PC-3 (cell line): Measurements from ENCODE around the gene CEP170. TPM values are rescaled to one million over a fixed set of nuclear protein-coding genes. Genes with fewer than 3 reads are reported as not detected.

Source experiments
- ATAC-seq: fragments of 200-7000 bp; cut with Tn5 transposase; 2 replicates; pipeline ENCODE4 v1.9.1; 2020; ENCODE audit warnings: mild to moderate bottlenecking, moderate library complexity
- BruUV-seq: library from RNA; stranded (reverse); fragments of 400-500 nt; replicated peaks from 2 replicates; lab custom pipeline; 2021; lab: Mats Ljungman, UMichigan
- CTCF ChIA-PET: fragments of 300-600 bp; sonication (Branson Sonifier 250); formaldehyde crosslinking; loops from one replicate; lab custom pipeline; 2022; ENCODE audit warnings: antibody characterized with exemption; lab: Charles Lee
- POLR2A ChIA-PET: fragments of 300-600 bp; sonication (Branson Sonifier 250); formaldehyde crosslinking; loops from one replicate; lab custom pipeline; 2022; ENCODE audit warnings: antibody characterized with exemption; ENCODE audit not compliant: unreplicated experiment; lab: Charles Lee
- DNase-seq: peaks from one replicate; pipeline ENCODE4 v3.0.0-alpha.2; 2015
- H2AFZ ChIP-seq: fragments of 300-600 bp; sonication (generic); 2 replicates; pipeline ENCODE4 v1.6.0; 2016; ENCODE audit warnings: antibody characterized with exemption, low read length
- H3F3A ChIP-seq: fragments of 300-600 bp; sonication (generic); one replicate; pipeline ENCODE4 v1.6.0; 2017; ENCODE audit warnings: antibody characterized with exemption, low read length, control low read depth, mild to moderate bottlenecking; ENCODE audit not compliant: unreplicated experiment
- H3K27ac ChIP-seq: fragments of 300-600 bp; sonication (generic); 2 replicates; pipeline ENCODE4 v1.5.1; 2016; ENCODE audit warnings: mild to moderate bottlenecking, low read length
- H3K27me3 ChIP-seq: fragments of 300-600 bp; sonication (generic); 2 replicates; pipeline ENCODE4 v1.6.1; 2016; ENCODE audit warnings: low read length, mixed read lengths
- H3K36me3 ChIP-seq: fragments of 300-600 bp; sonication (generic); 2 replicates; pipeline ENCODE4 v1.6.1; 2016; ENCODE audit warnings: low read depth, mixed run types, low read length, mixed read lengths
- H3K4me1 ChIP-seq: fragments of 300-600 bp; sonication (generic); 2 replicates; pipeline ENCODE4 v1.5.1; 2016; ENCODE audit warnings: low read length; ENCODE audit not compliant: insufficient read depth
- H3K4me2 ChIP-seq: fragments of 300-600 bp; sonication (generic); 2 replicates; pipeline ENCODE4 v1.6.0; 2016; ENCODE audit warnings: low read length
- H3K4me3 ChIP-seq: fragments of 300-600 bp; sonication (generic); 2 replicates; pipeline ENCODE4 v1.5.1; 2016; ENCODE audit warnings: mild to moderate bottlenecking, low read length, mixed read lengths
- H3K79me2 ChIP-seq: fragments of 300-600 bp; sonication (generic); 2 replicates; pipeline ENCODE4 v1.6.1; 2017; ENCODE audit warnings: low read length, mixed read lengths
- H3K9ac ChIP-seq: fragments of 300-600 bp; sonication (generic); 2 replicates; pipeline ENCODE4 v1.6.0; 2016; ENCODE audit warnings: mild to moderate bottlenecking, low read length
- H3K9me2 ChIP-seq: fragments of 300-600 bp; sonication (generic); replicated peaks from 2 replicates; pipeline ENCODE4 v1.6.1; 2016; ENCODE audit warnings: mixed run types, low read length, mixed read lengths
- H3K9me3 ChIP-seq: fragments of 300-600 bp; sonication (generic); 2 replicates; pipeline ENCODE4 v1.6.1; 2016; ENCODE audit warnings: low read length, mixed read lengths
- H4K20me1 ChIP-seq: fragments of 300-600 bp; sonication (generic); 2 replicates; pipeline ENCODE4 v1.6.1; 2016; ENCODE audit warnings: low read length, mixed read lengths
- EZH2 ChIP-seq: fragments of 300-600 bp; sonication (generic); IDR thresholded peaks from one replicate; pipeline ENCODE4 v1.6.1; 2017; ENCODE audit warnings: antibody characterized with exemption, mild to moderate bottlenecking, low read length; ENCODE audit not compliant: unreplicated experiment
- EZH2phosphoT487 ChIP-seq: fragments of 300-600 bp; sonication (generic); IDR thresholded peaks from 2 replicates; pipeline ENCODE4 v1.6.1; 2018; ENCODE audit warnings: mild to moderate bottlenecking, antibody characterized with exemption, low read length, borderline replicate concordance
- intact Hi-C: fragments of 100-400 bp; cut with micrococcal nuclease; formaldehyde crosslinking; loops from 2 replicates; pipeline ENCODE4 v1.9.0; 2023
- total RNA-seq: library from RNA; depleted of rRNA; stranded (reverse); fragments of >200 nt; gene quantifications from 2 replicates; pipeline ENCODE4 v1.2.3, GENCODE V29; 2014
- TF ChIP-seq, protein P1 (sequence below): fragments of 300-600 bp; sonication (generic); conservative IDR thresholded peaks from 2 replicates; pipeline ENCODE4 v1.5.1; 2017; ENCODE audit warnings: antibody characterized with exemption, low read depth, mild to moderate bottlenecking, low read length

Gene CEP170
- total RNA-seq, 1 experiment from 2014 or later = 65.3 TPM

DNA sequence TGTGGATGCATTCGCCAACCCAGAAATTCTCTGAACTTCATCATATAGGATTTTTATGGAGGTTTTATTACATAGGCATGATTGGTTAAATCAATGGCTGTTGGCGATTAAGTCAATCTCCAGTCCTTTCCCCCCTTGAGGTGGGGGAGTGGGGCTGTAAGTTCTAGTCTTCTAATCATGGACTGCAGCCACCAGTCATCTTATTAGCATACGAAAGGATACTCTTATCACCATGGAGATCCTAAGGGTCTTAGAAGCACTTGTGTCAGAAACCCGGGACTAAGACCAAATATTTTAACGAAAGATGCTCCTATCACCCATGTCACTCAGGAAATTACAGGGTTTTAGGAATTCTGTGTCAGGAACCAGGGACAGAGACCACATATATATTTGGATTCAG lies 37.0 kb upstream of the CEP170 start:
- Histone ChIP-seq H3K79me2 (no peaks in the 10 kb centered on the region), H2AFZ (no peak overlapping the region), H3K9ac (no peak overlapping the region), H3K36me3 (peaks cover 51% of the 10 kb centered on the region), H3K4me3 (no peak overlapping the region), H3K4me1 (peaks cover 14% of the 10 kb centered on the region), H3K4me2 (no peak overlapping the region), H3K27me3 (no peaks in the 10 kb centered on the region), H4K20me1 (no peaks in the 10 kb centered on the region), H3F3A (peaks cover 4% of the 10 kb centered on the region), H3K9me3 (peaks cover 9% of the 10 kb centered on the region), H3K9me2 (no peaks in the 10 kb centered on the region), H3K27ac (no peak overlapping the region)
- no TSS peak for BruUV-seq
- POLR2A ChIA-PET = no interaction called here
- TF ChIP-seq, protein P1, sequence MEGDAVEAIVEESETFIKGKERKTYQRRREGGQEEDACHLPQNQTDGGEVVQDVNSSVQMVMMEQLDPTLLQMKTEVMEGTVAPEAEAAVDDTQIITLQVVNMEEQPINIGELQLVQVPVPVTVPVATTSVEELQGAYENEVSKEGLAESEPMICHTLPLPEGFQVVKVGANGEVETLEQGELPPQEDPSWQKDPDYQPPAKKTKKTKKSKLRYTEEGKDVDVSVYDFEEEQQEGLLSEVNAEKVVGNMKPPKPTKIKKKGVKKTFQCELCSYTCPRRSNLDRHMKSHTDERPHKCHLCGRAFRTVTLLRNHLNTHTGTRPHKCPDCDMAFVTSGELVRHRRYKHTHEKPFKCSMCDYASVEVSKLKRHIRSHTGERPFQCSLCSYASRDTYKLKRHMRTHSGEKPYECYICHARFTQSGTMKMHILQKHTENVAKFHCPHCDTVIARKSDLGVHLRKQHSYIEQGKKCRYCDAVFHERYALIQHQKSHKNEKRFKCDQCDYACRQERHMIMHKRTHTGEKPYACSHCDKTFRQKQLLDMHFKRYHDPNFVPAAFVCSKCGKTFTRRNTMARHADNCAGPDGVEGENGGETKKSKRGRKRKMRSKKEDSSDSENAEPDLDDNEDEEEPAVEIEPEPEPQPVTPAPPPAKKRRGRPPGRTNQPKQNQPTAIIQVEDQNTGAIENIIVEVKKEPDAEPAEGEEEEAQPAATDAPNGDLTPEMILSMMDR = no peak
- TF ChIP-seq EZH2phosphoT487 (no peak), EZH2 (no peak)
- CTCF ChIA-PET = no interaction called here
- ATAC-seq (no peak), DNase-seq (no peak)
- intact Hi-C loops = no loop called here

DNA sequence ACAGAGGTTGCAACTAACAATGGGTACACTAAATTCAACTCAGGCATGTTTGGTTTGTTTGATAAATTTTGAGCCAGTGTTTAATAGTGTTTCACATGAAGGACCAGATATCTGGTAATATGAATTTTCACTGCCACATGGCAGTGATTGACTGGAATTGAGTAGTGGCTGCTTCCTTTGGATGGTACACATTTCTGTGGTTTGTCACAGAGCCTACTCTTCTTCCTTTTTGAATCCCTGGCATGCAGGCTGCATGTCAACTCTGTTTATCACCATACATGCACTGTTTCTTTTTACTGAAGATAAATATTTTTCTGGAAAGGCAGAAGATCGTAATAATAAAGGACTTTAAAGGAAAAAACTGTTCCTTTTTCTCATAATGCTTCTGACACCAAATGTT lies 36.2 kb upstream of the CEP170 start:
- Histone ChIP-seq H3K36me3 (peaks cover 53% of the 10 kb centered on the region), H3K4me1 (peaks cover 22% of the 10 kb centered on the region), H3F3A (peaks cover 10% of the 10 kb centered on the region), H2AFZ (no peak overlapping the region), H3K4me2 (no peak overlapping the region), H3K79me2 (no peaks in the 10 kb centered on the region), H3K27ac (no peak overlapping the region), H4K20me1 (no peaks in the 10 kb centered on the region), H3K9me2 (no peaks in the 10 kb centered on the region), H3K4me3 (no peak overlapping the region), H3K9ac (no peak overlapping the region), H3K27me3 (no peaks in the 10 kb centered on the region), H3K9me3 (peaks cover 9% of the 10 kb centered on the region)
- DNase-seq = no peak
- ATAC-seq = no peak
- intact Hi-C loops = no loop called here
- POLR2A ChIA-PET = no interaction called here
- no TSS peak for BruUV-seq
- TF ChIP-seq EZH2phosphoT487 = no peak
- TF ChIP-seq, protein P1 = no peak
- TF ChIP-seq EZH2 = no peak
- CTCF ChIA-PET = no interaction called here

DNA sequence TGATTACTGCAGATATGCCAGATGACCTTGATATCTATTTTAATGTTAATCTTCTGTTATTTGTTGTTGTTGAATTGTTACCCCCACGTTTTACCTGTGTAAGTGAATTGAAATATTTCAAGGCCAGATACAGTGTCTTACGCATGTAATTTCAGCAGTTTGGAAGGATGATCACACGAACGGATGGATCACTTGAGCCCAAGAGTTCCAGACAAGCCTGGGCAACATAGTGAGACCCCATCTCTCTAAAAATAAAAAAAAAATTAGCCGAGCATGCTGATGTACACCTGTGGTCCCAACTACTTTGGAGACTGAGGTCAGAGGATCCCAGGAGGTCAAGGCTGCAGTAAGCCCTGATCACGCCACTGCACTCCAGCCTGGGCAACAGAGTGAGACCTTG lies 33.0 kb upstream of the CEP170 start:
- intact Hi-C loops = no loop called here
- H3K9me3 ChIP-seq = no peaks in the 10 kb centered on the region
- ATAC-seq (no peak), DNase-seq (no peak)
- peak overlapping the region; percentile 42 for H3K4me2 ChIP-seq
- no peak overlapping the region for H3K4me3 ChIP-seq
- 0 out of 2 replicates have a peak overlapping the region, but pooled peaks have one; percentile 0 for H2AFZ ChIP-seq
- H3K9me2 ChIP-seq = no peaks in the 10 kb centered on the region
- ChIA-PET CTCF (no interaction called here), POLR2A (no interaction called here)
- TF ChIP-seq EZH2 (no peak), EZH2phosphoT487 (no peak)
- TF ChIP-seq, protein P1 = no peak
- H3K9ac ChIP-seq = peak overlapping the region; percentile 0; the same call in 1 of the 2 replicates
- no peaks in the 10 kb centered on the region for H4K20me1 ChIP-seq
- peaks cover 29% of the 10 kb centered on the region for H3K4me1 ChIP-seq
- peaks cover 17% of the 10 kb centered on the region for H3F3A ChIP-seq
- BruUV-seq = no TSS peak
- no peaks in the 10 kb centered on the region for H3K79me2 ChIP-seq
- H3K27me3 ChIP-seq = no peaks in the 10 kb centered on the region
- peak overlapping the region; percentile 67 for H3K27ac ChIP-seq
- H3K36me3 ChIP-seq = peaks cover 43% of the 10 kb centered on the region
